ENCODE measurements around the gene E2F4.

- TF ChIP-seq CTCF (IDR thresholded peaks at IDR 0.05) (no peak), POLR2A (IDR thresholded peaks at IDR 0.05; ENCODE audit: low read length) (no peak), MAFK (IDR thresholded peaks at IDR 0.05; ENCODE audit: partially characterized antibody) (no peak), USF2 (IDR thresholded peaks at IDR 0.05) (no peak), JUNB (IDR thresholded peaks at IDR 0.05) (no peak), CBX8 (IDR thresholded peaks at IDR 0.05) (no peak), RNF2 (IDR thresholded peaks at IDR 0.05; ENCODE audit: borderline replicate concordance, low read depth) (no peak), BHLHE40 (IDR thresholded peaks at IDR 0.05; ENCODE audit: low read depth, low read length) (no peak), ZNF302 (CRISPR knock-in tag; IDR thresholded peaks at IDR 0.05) (no peak), RFX5 (IDR thresholded peaks at IDR 0.05) (no peak), CEBPB (IDR thresholded peaks at IDR 0.05) (no peak), EP300 (IDR thresholded peaks at IDR 0.05) (no peak)
- TF ChIP-seq, protein P1, sequence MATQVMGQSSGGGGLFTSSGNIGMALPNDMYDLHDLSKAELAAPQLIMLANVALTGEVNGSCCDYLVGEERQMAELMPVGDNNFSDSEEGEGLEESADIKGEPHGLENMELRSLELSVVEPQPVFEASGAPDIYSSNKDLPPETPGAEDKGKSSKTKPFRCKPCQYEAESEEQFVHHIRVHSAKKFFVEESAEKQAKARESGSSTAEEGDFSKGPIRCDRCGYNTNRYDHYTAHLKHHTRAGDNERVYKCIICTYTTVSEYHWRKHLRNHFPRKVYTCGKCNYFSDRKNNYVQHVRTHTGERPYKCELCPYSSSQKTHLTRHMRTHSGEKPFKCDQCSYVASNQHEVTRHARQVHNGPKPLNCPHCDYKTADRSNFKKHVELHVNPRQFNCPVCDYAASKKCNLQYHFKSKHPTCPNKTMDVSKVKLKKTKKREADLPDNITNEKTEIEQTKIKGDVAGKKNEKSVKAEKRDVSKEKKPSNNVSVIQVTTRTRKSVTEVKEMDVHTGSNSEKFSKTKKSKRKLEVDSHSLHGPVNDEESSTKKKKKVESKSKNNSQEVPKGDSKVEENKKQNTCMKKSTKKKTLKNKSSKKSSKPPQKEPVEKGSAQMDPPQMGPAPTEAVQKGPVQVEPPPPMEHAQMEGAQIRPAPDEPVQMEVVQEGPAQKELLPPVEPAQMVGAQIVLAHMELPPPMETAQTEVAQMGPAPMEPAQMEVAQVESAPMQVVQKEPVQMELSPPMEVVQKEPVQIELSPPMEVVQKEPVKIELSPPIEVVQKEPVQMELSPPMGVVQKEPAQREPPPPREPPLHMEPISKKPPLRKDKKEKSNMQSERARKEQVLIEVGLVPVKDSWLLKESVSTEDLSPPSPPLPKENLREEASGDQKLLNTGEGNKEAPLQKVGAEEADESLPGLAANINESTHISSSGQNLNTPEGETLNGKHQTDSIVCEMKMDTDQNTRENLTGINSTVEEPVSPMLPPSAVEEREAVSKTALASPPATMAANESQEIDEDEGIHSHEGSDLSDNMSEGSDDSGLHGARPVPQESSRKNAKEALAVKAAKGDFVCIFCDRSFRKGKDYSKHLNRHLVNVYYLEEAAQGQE (IDR thresholded peaks at IDR 0.05), result no peak
- TF ChIP-seq, protein P2, sequence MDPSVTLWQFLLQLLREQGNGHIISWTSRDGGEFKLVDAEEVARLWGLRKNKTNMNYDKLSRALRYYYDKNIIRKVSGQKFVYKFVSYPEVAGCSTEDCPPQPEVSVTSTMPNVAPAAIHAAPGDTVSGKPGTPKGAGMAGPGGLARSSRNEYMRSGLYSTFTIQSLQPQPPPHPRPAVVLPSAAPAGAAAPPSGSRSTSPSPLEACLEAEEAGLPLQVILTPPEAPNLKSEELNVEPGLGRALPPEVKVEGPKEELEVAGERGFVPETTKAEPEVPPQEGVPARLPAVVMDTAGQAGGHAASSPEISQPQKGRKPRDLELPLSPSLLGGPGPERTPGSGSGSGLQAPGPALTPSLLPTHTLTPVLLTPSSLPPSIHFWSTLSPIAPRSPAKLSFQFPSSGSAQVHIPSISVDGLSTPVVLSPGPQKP (IDR thresholded peaks at IDR 0.05; ENCODE audit: low read depth, low read length), result no peak
Observed at GRCh38 chr16:67182288-67182687, 9.7 kb upstream of the E2F4 start.
